OCI-LY7 (cell line): ENCODE results near the gene OCSTAMP. TPM values are rescaled to one million over a fixed set of nuclear protein-coding genes. Genes with fewer than 3 reads are reported as not detected.
A peak's percentile ranks its signal among the peaks of the same experiment; 100 is the strongest.

Source experiments
- BruUV-seq: library from RNA; stranded (reverse); fragments of 400-500 nt; replicated peaks from 2 replicates; lab custom pipeline; 2021; lab: Mats Ljungman, UMichigan
- CTCF ChIA-PET: fragments of 300-600 bp; sonication (Branson Sonifier 250); formaldehyde crosslinking; loops from one replicate; lab custom pipeline; 2022; ENCODE audit warnings: antibody characterized with exemption; ENCODE audit not compliant: unreplicated experiment; lab: Charles Lee
- POLR2A ChIA-PET: fragments of 300-600 bp; sonication (Branson Sonifier 250); formaldehyde crosslinking; loops from one replicate; lab custom pipeline; 2022; ENCODE audit warnings: antibody characterized with exemption; lab: Charles Lee
- DNase-seq: peaks from one replicate; pipeline ENCODE4 v3.0.0-alpha.2; 2015; ENCODE audit warnings: low spot score
- H2AFZ ChIP-seq: fragments of 200-600 bp; sonication (generic), shearing (Covaris generic); 2 replicates; pipeline ENCODE4 v1.6.1; 2014; ENCODE audit warnings: mild to moderate bottlenecking, antibody characterized with exemption, low read length, moderate library complexity
- H3K27ac ChIP-seq: fragments of 200-600 bp; sonication (generic); 2 replicates; pipeline ENCODE4 v1.5.1; 2014; ENCODE audit warnings: mixed run types, low read depth, mild to moderate bottlenecking, moderate library complexity, low read length, inconsistent platforms; ENCODE audit not compliant: poor library complexity, severe bottlenecking
- H3K36me3 ChIP-seq: fragments of 200-600 bp; sonication (generic); 2 replicates; pipeline ENCODE4 v1.6.1; 2014; ENCODE audit warnings: mild to moderate bottlenecking, antibody characterized with exemption, low read length, moderate library complexity, mixed read lengths; ENCODE audit not compliant: insufficient read depth
- H3K4me1 ChIP-seq: fragments of 200-600 bp; sonication (generic); 2 replicates; pipeline ENCODE4 v1.5.1; 2014; ENCODE audit warnings: mild to moderate bottlenecking, low read length; ENCODE audit not compliant: insufficient read depth, poor library complexity, severe bottlenecking
- H3K4me2 ChIP-seq: fragments of 200-600 bp; sonication (generic); 2 replicates; pipeline ENCODE4 v1.6.1; 2014; ENCODE audit warnings: mild to moderate bottlenecking, low read length
- H3K4me3 ChIP-seq: fragments of 200-600 bp; sonication (generic); 2 replicates; pipeline ENCODE4 v1.5.1; 2014; ENCODE audit warnings: mild to moderate bottlenecking, low read depth, low read length; ENCODE audit not compliant: poor library complexity, severe bottlenecking
- H3K79me2 ChIP-seq: fragments of 200-600 bp; sonication (generic); 2 replicates; pipeline ENCODE4 v1.6.1; 2016; ENCODE audit warnings: low read depth, mild to moderate bottlenecking, low read length, moderate library complexity, mixed read lengths; ENCODE audit not compliant: insufficient read depth
- H3K9me2 ChIP-seq: fragments of 200-600 bp; sonication (generic); 2 replicates; pipeline ENCODE4 v1.6.1; 2016; ENCODE audit warnings: mild to moderate bottlenecking, low read length, mixed read lengths; ENCODE audit not compliant: insufficient read depth
- H3K9me3 ChIP-seq: fragments of 200-600 bp; sonication (generic); 2 replicates; pipeline ENCODE4 v1.6.1; 2014; ENCODE audit warnings: mild to moderate bottlenecking, mixed run types, low read length, mixed read lengths
- H4K20me1 ChIP-seq: fragments of 200-600 bp; sonication (generic); 2 replicates; pipeline ENCODE4 v1.6.1; 2014; ENCODE audit warnings: mild to moderate bottlenecking, antibody characterized with exemption, low read length, moderate library complexity, mixed read lengths; ENCODE audit not compliant: insufficient read depth
- CTCF ChIP-seq: fragments of 200-600 bp; sonication (generic); conservative IDR thresholded peaks from 2 replicates; pipeline ENCODE4 v1.5.1; 2014; ENCODE audit warnings: mild to moderate bottlenecking, antibody characterized with exemption, low read length, moderate library complexity, mixed read lengths
- EZH2phosphoT487 ChIP-seq: fragments of 200-600 bp; sonication (generic); IDR thresholded peaks from 2 replicates; pipeline ENCODE4 v1.6.1; 2018; ENCODE audit warnings: low read depth, borderline replicate concordance, mild to moderate bottlenecking, mixed run types, antibody characterized with exemption, low read length, moderate library complexity, mixed read lengths
- intact Hi-C: fragments of 100-400 bp; cut with micrococcal nuclease; formaldehyde crosslinking; loops from one replicate; pipeline ENCODE4 v1.10.0; 2022; ENCODE audit not compliant: unreplicated experiment
- total RNA-seq, 2 experiments: library from RNA; depleted of rRNA in 1 of 2; stranded (reverse); fragments of >200 nt in 1 of 2; shearing (Covaris generic) in 1 of 2; gene quantifications; 2 replicates each; pipeline ENCODE4 v1.2.3, GENCODE V29; 2014 to 2022

OCSTAMP gene
- total RNA-seq, 2 experiments from 2014 or later = not detected

DNA sequence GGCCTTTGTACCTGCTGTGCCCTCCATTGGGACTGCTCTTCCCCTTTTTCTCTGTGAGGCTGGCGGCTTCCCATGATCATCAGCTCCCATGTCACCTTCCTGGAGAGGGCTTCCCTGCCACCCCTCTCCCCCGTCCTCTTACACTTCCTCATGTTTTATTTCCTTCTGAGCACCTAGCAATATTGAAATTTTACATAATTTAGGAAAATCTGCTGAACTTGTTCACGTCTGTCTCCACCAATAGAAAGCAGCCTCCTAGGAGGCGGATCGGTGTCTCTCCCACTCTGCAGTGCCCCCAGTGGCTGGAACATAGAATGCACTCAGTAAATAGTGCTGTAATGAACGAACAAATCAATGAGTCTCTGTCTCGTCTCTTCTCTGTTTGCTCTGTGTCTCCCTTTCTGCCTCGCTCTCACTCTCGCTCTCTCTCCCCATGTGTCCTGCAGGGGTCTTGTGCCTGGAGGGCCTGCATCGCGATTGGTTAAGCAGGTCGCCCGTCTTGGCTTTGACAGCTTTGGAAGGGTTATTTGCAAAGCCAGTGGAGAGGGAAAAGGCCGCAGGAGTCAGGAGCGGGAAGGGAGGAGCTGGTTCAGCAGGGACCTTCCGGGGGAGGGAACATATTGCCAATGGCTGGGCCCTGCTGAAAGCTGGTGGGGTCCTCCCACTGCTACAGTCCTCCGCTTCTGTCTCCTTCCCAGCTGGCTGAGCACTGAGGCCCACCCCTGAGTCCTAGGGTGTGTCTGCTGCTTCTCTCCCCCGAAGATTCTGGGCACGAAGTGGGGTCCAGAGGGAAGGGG lies 12.1 kb upstream of the OCSTAMP start:
- Histone ChIP-seq H4K20me1 (no peaks in the 10 kb centered on the region), H3K79me2 (no peaks in the 10 kb centered on the region), H3K4me2 (peak overlapping the region; percentile 27), H2AFZ (peak overlapping the region; percentile 34), H3K9me3 (no peaks in the 10 kb centered on the region), H3K4me3 (no peak overlapping the region), H3K4me1 (no peaks in the 10 kb centered on the region), H3K36me3 (no peaks in the 10 kb centered on the region), H3K27ac (no peak overlapping the region), H3K9me2 (no peaks in the 10 kb centered on the region)
- peak; percentile 57 for DNase-seq
- CTCF ChIA-PET = no interaction called here
- BruUV-seq = no TSS peak
- TF ChIP-seq CTCF (peak; percentile 89), EZH2phosphoT487 (no peak)
- POLR2A ChIA-PET = no interaction called here
- intact Hi-C loops = no loop called here

DNA sequence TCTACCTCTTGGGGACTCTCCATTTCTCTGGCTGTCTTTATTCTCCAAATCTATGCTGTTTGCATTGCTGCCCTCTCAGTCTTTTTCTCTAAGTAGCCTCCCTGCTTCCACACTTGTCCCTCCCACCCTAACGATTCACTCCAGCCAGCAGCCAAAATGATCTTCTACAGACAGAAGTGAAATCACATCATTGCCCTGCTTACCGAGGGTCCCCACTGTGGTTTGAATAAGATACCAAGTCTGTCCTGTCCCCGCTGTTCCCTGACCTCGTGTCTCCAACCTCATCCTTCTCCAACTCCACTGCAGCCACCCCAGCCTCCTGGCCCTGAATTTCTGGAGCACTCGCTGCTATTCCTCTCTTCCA lies 11.5 kb upstream of the OCSTAMP start:
- POLR2A ChIA-PET = no interaction called here
- H2AFZ ChIP-seq = peak overlapping the region; percentile 34
- no peak overlapping the region for H3K4me3 ChIP-seq

More for the DNA sequence above, 11.5 kb upstream of the OCSTAMP start:
- TF ChIP-seq EZH2phosphoT487 (no peak), CTCF (no peak)
- intact Hi-C loops = no loop called here
- DNase-seq = no peak
- Histone ChIP-seq H3K9me3 (no peaks in the 10 kb centered on the region), H3K36me3 (no peaks in the 10 kb centered on the region), H3K79me2 (no peaks in the 10 kb centered on the region), H3K4me2 (peak overlapping the region; percentile 27; the same call in 1 of the 2 replicates), H3K4me1 (no peaks in the 10 kb centered on the region), H3K27ac (no peak overlapping the region), H4K20me1 (no peaks in the 10 kb centered on the region), H3K9me2 (no peaks in the 10 kb centered on the region)
- CTCF ChIA-PET = no interaction called here
- no TSS peak for BruUV-seq
